KMS-11 (cell line): Measurements from ENCODE around the gene MINK1.

Source experiments
- H2AFZ ChIP-seq: fragments of 200-600 bp; sonication (generic); 2 replicates; pipeline ENCODE4 v1.6.1; 2016; ENCODE audit warnings: antibody characterized with exemption, mixed run types, low read depth
- H3K27ac ChIP-seq: fragments of 200-600 bp; sonication (generic); 2 replicates; pipeline ENCODE4 v1.6.1; 2016; ENCODE audit warnings: mild to moderate bottlenecking, mixed run types
- H3K27me3 ChIP-seq: fragments of 200-600 bp; sonication (generic); 2 replicates; pipeline ENCODE4 v1.6.1; 2017; ENCODE audit warnings: mild to moderate bottlenecking, low read depth, mixed run types, moderate library complexity; ENCODE audit not compliant: insufficient read depth
- H3K36me3 ChIP-seq: fragments of 200-600 bp; sonication (generic); 2 replicates; pipeline ENCODE4 v1.6.1; 2017; ENCODE audit warnings: mild to moderate bottlenecking, mixed run types; ENCODE audit not compliant: insufficient read depth
- H3K4me1 ChIP-seq: fragments of 200-600 bp; sonication (generic); 2 replicates; pipeline ENCODE4 v1.6.1; 2016; ENCODE audit warnings: mild to moderate bottlenecking, low read depth, mixed run types; ENCODE audit not compliant: poor library complexity, severe bottlenecking
- H3K4me2 ChIP-seq: fragments of 200-600 bp; sonication (generic); 2 replicates; pipeline ENCODE4 v1.7.0; 2016; ENCODE audit warnings: mild to moderate bottlenecking, mixed run types
- H3K4me3 ChIP-seq: fragments of 200-600 bp; sonication (generic); IDR thresholded peaks from 2 replicates; pipeline ENCODE4 v1.6.1; 2017; ENCODE audit warnings: low read depth, low read length, mixed read lengths; ENCODE audit not compliant: insufficient read depth
- H3K79me2 ChIP-seq: fragments of 200-600 bp; sonication (generic); 2 replicates; pipeline ENCODE4 v1.6.1; 2016; ENCODE audit warnings: low read depth, mixed run types; ENCODE audit not compliant: insufficient read depth
- H3K9ac ChIP-seq: fragments of 200-600 bp; sonication (generic); 2 replicates; pipeline ENCODE4 v1.6.1; 2016; ENCODE audit warnings: mild to moderate bottlenecking, mixed run types
- H4K20me1 ChIP-seq: fragments of 200-600 bp; sonication (generic); 2 replicates; pipeline ENCODE4 v1.6.1; 2016; ENCODE audit warnings: mild to moderate bottlenecking, mixed run types; ENCODE audit not compliant: insufficient read depth
- CTCF ChIP-seq: fragments of 200-600 bp; sonication (generic); conservative IDR thresholded peaks from 2 replicates; pipeline ENCODE4 v1.6.1; 2017; ENCODE audit warnings: low read depth, mild to moderate bottlenecking, antibody characterized with exemption, low read length, moderate library complexity, mixed read lengths

MINK1 gene

DNA sequence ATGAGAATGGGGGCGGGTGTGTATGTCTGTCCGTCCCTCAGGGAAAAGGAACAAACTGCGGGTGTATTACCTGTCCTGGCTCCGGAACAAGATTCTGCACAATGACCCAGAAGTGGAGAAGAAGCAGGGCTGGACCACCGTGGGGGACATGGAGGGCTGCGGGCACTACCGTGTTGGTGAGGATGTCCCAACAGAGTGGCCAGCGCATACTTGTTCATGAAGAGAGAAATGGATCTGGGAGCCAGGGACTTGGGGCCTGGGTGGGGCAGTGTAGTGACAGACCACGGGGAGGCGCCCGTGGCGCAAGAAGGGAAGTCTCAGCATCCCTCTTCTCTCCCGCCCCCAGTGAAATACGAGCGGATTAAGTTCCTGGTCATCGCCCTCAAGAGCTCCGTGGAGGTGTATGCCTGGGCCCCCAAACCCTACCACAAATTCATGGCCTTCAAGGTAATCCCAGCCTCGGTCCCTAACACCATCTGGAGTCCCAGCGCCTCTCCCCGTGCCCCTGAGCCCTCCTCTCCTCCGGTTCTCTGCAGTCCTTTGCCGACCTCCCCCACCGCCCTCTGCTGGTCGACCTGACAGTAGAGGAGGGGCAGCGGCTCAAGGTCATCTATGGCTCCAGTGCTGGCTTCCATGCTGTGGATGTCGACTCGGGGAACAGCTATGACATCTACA is 62.7 kb downstream of the MINK1 start:
- Histone ChIP-seq H3K36me3 (no peaks in the 10 kb centered on the region), H3K4me2 (no peak overlapping the region), H3K79me2 (no peaks in the 10 kb centered on the region), H4K20me1 (no peaks in the 10 kb centered on the region), H3K27me3 (no peaks in the 10 kb centered on the region), H3K9ac (no peak overlapping the region), H2AFZ (no peak overlapping the region), H3K4me3 (no peak overlapping the region), H3K4me1 (no peaks in the 10 kb centered on the region), H3K27ac (no peak overlapping the region)
- TF ChIP-seq CTCF = no peak

DNA sequence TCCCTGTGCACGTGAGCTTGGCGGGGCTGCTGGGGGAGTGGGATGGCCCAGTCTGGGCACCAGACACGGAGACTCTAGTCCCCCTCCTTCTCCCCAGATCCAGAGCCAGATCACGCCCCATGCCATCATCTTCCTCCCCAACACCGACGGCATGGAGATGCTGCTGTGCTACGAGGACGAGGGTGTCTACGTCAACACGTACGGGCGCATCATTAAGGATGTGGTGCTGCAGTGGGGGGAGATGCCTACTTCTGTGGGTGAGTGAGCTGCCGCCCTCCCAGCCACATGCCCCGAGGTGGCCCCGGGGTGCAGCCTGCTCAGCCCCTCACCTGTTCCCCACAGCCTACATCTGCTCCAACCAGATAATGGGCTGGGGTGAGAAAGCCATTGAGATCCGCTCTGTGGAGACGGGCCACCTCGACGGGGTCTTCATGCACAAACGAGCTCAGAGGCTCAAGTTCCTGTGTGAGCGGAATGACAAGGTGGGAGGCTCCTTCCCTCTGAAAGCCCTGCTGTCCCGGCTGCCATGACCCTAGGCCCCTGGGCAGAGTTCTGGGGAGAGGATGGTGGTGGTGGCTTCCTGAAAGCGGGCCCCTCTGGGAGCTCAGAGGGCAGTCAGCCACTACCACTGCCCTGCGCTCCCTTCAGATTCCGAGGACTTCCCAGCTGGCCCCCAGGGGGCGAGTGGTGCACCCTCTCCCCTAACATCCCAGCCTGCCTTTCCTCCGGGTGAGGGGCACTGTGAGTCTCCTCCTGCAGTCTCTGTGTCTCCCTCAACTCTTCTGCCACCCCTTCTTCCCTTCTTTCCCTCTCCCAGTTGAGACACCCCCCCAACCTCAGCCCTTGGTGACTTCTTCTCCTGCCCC is 63.4 kb downstream of the MINK1 start:
- Histone ChIP-seq H4K20me1 (no peaks in the 10 kb centered on the region), H3K79me2 (no peaks in the 10 kb centered on the region), H3K4me2 (no peak overlapping the region), H3K4me3 (no peak overlapping the region), H3K36me3 (no peaks in the 10 kb centered on the region), H3K27ac (no peak overlapping the region), H3K4me1 (no peaks in the 10 kb centered on the region), H2AFZ (no peak overlapping the region), H3K9ac (no peak overlapping the region), H3K27me3 (no peaks in the 10 kb centered on the region)
- TF ChIP-seq CTCF = no peak

DNA sequence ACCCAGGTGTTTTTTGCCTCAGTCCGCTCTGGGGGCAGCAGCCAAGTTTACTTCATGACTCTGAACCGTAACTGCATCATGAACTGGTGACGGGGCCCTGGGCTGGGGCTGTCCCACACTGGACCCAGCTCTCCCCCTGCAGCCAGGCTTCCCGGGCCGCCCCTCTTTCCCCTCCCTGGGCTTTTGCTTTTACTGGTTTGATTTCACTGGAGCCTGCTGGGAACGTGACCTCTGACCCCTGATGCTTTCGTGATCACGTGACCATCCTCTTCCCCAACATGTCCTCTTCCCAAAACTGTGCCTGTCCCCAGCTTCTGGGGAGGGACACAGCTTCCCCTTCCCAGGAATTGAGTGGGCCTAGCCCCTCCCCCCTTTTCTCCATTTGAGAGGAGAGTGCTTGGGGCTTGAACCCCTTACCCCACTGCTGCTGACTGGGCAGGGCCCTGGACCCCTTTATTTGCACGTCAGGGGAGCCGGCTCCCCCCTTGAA is 64.1 kb downstream of the MINK1 start:
- Histone ChIP-seq H3K36me3 (no peaks in the 10 kb centered on the region), H3K27ac (no peak overlapping the region), H4K20me1 (no peaks in the 10 kb centered on the region), H3K4me1 (no peaks in the 10 kb centered on the region), H3K27me3 (no peaks in the 10 kb centered on the region), H3K4me2 (no peak overlapping the region), H2AFZ (no peak overlapping the region), H3K9ac (no peak overlapping the region), H3K4me3 (no peak overlapping the region), H3K79me2 (no peaks in the 10 kb centered on the region)
- no peak for TF ChIP-seq CTCF

GRCh38 chr17:4897785-4898184 is 64.6 kb downstream of the MINK1 start:
- Histone ChIP-seq H3K79me2 (no peaks in the 10 kb centered on the region), H2AFZ (no peak overlapping the region), H3K4me1 (peaks cover under 1% of the 10 kb centered on the region), H3K9ac (no peak overlapping the region), H3K27ac (no peak overlapping the region), H3K4me2 (no peak overlapping the region), H3K36me3 (no peaks in the 10 kb centered on the region), H3K27me3 (no peaks in the 10 kb centered on the region), H3K4me3 (no peak overlapping the region), H4K20me1 (no peaks in the 10 kb centered on the region)
- no peak for TF ChIP-seq CTCF
